ENCODE data around the gene GDPD2.

DNA sequence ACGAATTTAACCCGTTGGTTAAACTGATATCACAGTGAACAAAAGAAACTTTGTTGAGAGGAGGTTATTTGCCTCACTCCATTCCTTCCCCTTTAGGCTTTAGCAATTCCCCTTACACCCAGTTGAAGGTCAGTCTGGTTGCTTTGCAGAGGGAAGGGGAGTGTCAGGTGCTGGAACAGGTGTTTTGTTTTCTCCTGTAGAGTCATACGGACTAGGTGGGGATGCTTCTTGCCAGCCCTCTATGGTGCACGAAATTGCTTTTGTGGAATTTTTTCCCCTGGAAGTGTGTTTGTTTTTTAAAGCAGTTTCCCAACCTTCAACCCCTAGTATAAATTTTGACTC, 54.6 kb downstream of the GDPD2 start:
- TF ChIP-seq CTCF (IDR thresholded peaks at IDR 0.05 in 4 of 5, conservative IDR thresholded peaks at IDR 0.05 in 1 of 5) (no peak), POLR2A (IDR thresholded peaks at IDR 0.05) (no peak)

All from gastrocnemius medialis (tissue), 4 donors.